HG03442 (cell line): ENCODE results near the gene CFI.
A peak's percentile ranks its signal among the peaks of the same experiment; 100 is the strongest.

Experiments
- ATAC-seq: cut with Tn5 transposase; IDR thresholded peaks from one replicate; pipeline ENCODE4 v1.9.1; 2021; ENCODE audit warnings: mild to moderate bottlenecking, moderate library complexity; ENCODE audit not compliant: unreplicated experiment

The CFI gene

DNA sequence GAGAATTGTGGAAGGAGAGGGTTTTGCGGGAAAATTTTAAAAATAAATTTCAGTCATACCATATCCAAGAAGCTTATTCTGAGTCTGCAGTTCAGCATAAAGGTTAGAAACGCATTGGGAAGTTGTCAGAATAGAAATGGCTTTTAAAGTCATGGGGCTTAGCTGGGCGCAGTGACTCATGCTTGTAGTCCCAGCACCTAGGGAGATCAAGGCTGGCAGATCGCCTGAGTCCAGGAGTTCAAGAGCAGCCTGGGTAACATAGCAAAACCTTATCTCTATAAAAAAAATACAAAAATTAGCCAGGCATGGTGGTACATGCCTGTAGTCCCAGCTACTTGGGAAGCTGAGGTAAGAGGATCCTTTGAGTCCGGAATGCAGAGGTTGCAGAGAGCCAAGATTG, 68.1 kb downstream of the CFI start:
- ATAC-seq: no peak

DNA sequence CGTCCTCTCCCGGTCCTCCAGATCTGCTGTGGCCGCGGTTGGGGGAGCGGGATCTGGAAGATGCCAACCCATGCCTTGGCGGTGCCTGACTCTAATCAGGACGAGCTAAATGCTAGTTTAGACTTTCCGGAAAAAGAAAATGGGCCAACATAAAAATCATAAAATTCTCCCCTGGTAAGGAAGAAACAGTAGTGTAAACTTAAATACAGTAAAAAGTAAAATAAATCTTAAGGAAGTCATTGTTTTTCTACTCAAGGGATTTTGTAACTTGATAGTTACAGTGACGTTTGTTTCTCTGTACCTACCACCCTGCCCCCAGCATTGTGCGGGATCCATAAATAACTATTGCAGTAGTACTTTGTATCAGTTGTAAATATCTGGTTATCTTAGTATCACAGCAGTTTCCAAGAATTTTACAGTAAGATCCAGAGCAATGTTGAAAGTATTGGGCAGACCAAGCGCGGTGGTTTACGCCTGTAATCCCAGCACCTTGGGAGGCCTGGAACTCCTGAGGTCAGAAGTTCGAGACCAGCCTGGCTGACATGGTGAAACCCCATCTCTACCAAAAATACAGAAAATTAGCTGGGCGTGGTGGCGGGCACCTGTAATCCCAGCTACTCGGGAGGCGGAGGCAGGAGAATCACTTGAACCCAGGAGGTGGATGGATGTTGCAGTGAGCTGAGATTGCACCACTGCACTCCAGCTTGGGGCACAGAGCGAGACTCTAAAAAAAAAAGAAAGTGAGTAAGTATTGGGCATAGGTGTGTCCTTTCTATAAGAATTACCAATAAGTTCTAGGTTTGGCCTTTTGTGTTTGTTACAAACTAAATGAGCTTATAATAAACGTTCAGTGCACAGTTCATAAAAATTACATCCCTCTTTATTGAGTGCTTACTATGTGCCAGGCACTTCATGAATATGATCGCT, 70.9 kb downstream of the CFI start:
- no peak for ATAC-seq

DNA sequence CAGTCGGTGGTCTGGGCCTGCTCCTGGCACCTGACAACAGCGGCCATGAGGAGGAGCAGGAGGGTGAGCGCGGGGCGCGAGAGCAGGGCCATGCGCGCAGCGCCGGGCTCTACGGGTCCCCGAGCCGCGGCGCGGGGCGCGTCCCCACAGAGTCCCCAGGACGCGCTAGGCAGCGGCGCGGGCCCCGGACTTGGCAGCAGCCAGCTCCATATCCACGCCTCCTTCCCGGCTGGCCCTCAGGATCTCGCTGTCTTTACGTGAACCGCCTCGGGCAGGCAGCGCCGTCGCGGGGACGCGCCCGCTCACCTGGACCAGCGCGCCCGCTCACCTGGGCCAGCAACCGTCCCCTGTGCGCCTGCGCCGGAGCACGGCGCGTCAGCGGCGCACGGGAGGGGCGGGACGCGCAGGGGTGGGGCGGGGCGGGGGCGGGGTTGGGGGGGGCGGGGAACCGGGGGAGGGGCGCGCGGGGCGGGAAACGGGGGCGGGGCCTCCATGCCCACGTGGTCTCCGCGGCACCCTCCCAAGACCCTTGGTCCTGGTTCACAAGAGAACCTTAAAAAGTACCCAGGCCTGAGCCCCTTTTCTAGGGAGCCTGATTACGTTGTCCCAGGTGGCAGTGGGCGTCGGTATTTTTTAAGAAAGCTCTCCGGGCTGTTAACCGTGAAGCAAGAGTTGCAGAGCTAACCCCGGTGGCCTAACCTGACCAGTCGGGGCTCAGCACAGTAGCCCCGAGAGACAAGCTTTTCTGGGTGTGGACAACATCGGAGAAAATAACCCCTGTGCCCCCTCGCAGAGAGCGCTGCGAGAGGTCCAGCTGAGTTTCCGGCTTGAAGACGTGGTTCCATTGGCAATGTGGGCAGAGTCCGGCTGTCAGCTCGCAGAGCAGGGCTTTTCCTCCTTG, 71.8 kb downstream of the CFI start, which contains the start of gene PLA2G12A:
Gene PLA2G12A, minus strand, starts transcription at position 353 of the 901 bp plus-strand sequence. Its CDS starts 261 bp downstream, at position 92.
- peak; percentile 85 for ATAC-seq

DNA sequence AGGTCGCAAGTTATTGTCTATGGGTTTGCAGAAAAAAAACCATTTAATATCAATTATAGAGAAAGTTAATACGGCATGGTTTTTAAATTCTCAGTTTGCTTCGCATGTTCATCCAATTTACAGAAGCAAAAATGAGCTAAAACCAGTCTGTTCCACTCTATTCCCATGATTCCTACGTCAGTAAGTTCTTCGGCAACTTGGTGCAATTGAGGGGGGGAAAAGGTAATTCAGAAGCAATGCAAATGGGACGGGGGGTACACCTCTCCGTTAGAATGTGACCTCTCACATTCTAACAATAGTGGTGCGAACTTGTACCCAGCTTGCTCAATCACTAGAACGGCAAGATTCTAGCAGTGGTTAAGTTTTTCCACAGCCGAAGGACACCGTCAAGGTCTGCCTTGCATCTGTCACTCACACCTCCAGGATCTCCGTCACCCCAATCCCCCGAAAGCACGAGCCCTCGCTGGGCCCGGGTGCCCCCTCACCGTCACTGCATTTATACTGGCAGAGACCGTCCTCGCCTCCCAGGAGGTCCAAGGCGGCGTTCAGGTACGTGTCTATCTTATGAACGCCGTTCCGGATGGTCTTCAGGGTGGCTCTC, 72.6 kb downstream of the CFI start:
- no peak for ATAC-seq

DNA sequence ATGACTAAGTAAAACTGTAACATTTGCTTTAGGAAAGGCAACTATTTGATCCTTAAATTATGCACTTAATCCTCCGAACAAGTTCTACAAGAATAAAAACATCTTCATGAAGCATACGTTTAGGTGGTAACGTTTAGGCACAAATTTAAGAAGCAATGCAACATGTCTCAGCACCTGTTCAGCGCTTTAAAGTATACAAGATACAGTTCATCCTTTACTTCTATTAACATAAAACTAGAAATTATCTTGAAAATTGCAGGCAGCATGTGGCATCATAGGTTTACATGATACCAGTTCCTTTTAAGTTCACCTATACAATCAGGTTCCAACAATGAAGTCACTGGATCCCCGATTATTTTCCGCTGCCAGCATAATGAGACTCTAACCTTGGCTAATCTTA, 73.4 kb downstream of the CFI start:
- ATAC-seq: no peak

DNA sequence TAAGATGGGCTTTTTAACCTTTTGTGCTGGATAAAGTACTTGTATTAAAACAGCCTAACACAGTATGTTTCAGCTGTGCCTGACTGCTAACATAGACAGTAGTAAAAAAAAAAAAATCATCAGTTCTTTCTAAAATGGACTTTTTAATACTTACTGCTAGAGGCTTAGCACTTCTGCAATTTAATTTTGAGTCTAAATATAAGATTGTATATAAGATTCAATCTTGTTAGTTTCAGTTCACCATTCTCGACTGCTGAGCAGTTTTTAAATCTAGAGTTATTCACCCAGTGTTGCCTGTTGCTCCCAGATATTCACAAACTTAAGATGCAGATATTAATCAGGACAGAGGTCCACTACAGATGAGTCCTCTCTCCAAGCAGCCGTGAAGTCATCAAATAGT, 78.7 kb downstream of the CFI start:
- ATAC-seq: no peak

DNA sequence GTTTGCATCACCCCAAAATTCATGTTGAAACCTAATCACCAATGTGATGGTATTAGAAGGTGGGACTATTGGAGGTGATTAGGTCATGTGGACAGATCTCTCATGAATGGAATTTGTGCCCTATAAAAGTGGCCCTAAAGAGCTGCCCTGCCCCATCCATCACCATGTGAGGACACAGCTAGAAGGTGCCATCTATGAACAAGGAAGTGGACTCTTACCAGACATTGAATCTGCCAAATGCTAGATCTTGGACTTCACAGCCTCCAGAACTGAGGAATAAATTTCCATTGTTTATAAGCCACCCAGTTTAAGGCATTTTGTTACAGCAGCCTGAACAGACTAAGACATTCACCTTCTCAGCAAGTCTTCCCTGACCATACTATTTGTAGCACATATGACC, 79.4 kb downstream of the CFI start:
- ATAC-seq: no peak

DNA sequence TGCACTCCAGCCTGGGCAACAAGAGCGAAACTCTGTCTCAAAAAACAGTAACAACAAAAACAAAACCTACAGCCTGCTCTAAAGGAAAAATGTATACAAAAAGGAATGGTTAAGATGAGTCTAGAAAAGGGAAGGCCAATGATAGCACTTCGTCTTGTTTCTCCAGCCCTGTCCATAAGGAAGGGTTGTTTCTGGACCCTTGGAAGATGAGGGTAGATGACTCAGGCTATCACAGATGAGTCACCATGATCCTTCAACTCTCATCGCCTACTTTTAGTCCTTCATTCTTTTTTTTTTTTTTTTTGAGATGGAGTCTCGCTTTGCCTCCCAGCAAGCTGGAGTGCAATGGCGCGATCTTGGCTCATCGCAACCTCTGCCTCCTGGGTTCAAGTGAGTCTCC, 80.8 kb downstream of the CFI start:
- no peak for ATAC-seq

DNA sequence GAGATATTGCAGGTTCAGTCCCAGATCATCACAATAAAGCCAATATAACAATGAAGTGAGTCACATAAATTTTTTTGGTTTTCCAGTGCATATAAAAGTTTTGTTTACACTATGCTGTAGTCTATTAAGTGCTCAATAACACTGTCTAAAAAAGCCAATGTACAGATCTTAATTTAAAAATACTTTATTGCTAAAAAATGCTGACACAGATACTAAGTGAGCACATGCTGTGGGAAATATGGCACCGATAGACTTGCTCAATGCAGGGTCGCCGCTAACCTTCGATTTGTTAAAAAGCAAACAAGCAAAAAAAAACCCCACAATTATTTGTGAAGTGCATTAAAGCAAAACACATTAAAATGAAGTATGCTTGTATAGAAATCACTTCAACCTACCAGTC, 82.2 kb downstream of the CFI start:
- no peak for ATAC-seq

DNA sequence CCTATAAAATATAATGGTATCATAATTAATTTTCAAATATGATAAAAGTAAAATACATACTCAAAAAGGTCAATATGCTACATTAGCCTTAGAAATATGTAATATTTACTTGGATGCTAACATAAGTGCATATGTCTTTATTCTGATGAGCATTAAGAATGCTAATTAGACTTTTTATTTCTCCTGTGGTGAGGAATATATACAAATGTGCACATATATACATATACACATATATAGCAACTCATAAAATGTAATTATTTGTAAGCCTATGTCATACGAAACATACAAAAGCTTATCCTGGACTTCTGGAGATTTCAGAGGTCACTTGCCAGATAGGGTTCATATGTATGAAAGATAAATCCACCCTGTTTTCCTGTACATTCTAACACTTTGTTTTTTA, 83.0 kb downstream of the CFI start:
- ATAC-seq: no peak

DNA sequence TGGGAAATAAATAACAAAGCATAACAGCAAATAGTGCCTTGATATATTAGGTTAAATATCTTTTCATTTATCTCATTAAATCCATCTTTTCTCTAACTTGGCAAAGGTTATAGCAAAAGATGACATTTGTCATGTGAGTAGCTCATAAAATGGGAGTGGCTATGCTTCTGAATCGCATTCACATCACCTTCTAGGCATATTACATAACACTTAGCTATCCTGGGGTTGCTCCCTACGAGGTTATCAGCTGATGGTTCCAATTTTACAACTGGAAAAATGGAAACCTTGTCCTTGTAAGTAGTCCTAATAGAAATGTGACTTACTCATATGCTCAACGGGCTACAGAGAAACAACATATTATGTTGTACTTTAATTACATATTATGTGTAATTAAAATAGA, 88.3 kb downstream of the CFI start:
- ATAC-seq: no peak

DNA sequence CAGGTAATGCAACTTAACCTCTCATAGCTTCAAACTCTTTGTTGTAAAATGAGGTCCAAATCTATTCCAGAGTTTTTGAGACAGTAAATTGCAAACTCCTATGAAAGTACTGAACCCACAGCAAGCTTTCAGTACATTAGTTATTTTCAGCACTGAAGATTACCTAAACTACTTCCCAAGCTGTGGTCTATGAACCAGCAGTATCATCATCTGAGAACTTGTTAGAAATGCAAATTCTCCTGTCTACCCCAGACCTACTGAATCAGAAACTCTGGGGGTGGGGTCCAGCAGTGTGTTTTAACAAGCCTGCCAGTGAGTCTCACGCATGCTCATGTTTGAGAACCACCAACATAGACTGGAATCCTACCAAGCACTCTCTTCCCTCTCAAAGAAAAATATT, 92.8 kb downstream of the CFI start:
- ATAC-seq: peak; percentile 91

DNA sequence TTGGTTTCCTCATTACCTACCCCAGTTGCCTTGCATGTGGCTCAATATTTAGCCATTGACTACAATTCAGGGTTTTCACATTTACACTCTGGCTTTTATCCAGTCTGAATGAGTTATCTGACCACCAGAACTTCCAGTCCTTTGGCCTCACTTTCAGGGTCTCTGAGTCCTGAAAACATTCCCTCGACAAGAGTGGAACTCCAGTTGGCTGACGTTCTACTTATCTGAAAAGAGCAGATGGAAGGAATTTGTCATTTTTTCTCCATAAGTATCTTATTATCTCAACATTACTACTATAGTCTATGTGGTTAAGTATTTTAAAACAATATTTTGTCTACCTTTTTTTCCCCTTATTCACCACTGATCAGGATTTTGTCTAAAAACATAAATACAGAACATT, 93.4 kb downstream of the CFI start:
- no peak for ATAC-seq

DNA sequence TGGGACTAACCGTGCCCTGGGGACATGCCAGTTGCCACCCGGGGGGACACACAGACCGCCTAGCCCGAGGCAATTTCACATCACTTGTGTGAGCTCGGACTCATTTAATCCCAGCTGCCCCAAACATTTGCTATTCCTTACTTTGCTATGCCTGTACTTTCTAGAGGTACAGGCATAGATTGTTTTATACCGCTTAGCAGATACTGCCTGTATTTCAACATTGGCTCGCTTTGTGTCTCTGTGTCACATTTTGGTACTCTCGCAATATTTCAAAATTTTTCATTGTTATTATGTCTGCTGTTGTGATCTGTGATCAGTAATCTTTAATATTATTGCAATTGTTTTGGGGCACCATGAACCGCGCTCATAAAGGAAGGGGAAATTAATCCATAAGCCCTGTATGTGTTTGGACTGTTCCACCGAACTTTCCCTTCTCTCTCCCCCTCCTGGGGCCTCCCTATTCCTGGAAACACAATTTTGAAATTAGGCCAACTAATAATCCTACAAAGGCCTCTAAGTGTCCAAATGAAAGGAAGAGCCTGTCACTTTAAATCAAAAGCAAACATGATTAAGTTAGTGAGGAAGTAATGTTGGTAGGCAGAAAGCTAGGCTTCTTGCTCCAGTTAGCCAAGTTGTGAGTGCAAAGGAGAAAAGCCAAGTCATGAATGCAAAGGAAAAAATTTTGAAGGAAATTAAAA, 98.0 kb downstream of the CFI start:
- no peak for ATAC-seq

DNA sequence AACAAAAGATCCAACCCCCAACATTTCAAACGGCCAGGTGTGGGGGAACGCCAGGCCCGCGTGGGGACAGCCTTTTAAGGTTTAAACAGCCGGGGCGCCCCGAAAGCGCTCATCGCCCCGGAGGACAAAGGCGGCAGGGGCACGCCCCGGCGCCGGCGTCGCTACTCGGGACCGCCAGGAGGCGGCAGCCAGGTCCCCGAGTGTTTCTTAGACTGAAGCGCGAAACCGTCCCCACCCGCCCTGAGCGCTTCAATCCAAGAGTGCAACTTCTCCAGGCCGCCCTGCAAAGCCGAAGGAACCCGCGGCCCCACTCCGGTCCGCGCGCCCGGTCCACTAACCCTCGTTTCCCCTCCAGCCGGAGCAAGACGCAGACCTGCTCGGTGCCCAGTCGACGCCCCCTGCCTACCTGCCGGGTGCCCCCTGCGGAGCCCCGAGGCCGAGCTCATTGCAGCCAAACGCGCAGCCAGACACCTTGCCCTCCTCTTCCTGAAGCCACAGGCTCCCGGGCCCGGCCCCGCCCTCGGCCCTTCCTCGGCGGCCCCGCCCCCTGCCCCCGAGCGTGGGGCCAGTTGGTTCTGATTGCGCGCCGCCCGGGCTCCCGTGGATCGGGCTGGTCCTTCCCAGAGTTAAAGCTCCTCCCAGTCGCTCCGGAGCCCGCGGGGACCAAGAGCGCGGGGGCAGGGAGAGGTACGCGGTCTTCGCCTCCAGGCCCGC, 98.7 kb downstream of the CFI start, which contains the start of gene CASP6:
Gene CASP6, minus strand, starts transcription at position 496 of the 714 bp plus-strand sequence. Its CDS starts 50 bp downstream, at position 446.
- ATAC-seq: peak; percentile 71

DNA sequence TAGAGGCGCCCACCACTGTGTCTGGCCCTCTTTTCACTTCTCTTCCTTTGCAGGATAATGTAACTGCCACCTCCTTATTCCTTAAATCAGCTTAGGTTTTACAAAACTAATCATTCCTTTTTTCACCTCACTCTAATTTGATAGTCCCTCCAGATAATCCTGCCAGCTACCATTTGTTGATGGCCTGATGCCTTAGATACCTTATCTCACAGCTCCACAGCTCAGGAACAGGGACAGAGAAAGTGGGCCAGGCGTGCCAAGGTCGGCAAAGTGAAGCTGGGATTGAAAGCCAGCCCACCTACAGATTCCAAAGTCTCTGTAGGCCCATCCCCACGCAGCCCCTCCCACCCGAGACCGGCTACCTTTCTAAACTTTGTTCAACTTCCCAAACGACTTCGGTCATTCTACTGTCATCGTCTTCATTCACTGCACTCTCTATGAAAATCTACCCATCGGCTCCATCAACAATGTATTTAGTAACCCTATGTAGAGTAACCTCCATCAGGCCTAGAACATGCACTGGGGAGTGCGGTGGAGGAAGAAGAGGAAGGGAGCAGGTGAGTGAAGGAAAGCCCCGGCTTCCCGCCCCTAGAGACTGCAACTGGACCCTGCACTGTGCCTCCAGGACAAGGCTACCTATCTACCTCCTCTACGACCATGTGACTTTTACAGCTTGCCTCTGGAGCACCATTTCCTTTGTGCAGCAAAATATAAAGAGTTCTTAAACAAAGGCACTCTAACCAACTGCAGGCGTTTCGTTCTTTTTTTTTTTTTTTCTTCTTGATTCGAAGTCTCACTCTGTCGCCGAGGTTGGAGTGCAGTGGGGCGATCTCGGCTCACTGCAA, 100.0 kb downstream of the CFI start:
- ATAC-seq: no peak

DNA sequence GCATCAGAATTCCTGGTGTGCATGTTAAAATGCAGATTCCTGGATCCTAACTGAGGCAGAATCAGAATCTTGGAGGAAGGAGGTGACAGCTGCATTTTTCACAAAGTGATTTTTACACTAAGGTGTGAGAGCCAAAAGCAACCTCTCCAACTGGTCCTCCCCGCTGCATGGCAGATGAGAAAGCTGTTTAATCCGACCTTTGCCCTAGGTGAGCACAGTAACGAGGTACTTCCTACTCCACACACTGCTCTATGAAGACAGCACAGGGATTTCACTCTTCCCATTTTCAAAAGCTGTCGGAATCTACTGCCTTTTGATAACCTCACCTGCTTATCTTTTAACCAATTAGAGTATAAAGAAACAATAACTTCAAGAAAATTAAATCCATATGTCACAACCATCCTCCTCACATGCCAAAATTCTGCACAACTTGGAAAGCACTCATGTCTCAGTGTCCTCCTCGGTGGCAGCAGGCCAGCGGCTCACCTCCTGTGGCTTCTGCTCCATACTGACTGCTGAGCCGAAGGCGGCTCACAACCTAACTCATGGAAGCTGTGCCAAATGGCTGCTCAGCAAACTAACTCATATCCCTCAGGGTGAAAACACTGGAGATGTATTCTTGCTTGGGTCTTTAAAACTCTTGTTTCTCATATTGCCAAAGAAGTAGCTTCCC, 102.1 kb downstream of the CFI start:
- ATAC-seq: no peak

DNA sequence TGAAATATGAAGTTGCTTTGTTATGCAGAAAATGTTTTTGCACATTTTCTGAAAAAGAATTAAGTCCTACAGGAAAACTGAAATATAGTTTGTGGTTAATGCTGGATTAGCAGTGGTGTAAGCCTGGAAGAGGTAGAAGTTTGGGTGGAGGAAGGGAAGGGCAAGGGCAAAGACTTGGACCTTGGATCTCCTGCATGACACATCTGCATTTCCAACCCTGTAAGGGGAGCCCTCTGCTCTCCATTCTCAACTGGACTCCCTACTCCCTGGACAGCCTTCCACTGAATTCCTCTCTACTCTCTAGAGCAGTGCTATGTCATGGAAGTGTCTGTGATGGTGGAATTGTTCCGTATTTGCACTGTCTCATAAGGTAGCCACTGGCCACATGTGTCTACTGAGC, 103.1 kb downstream of the CFI start:
- no peak for ATAC-seq
